H1 (cell line): Measurements from ENCODE around the gene OR2L5. TPM values are rescaled to one million over a fixed set of nuclear protein-coding genes. Genes with fewer than 3 reads are reported as not detected.

Experiments used
- GABPA ChIP-seq: IDR thresholded peaks from 2 replicates; pipeline ENCODE4 v1.6.1; 2011; ENCODE audit warnings: mild to moderate bottlenecking, low read length, moderate library complexity, borderline replicate concordance; ENCODE audit not compliant: insufficient read depth
- SIN3A ChIP-seq, 2 experiments: IDR thresholded peaks in 1 of 2; conservative IDR thresholded peaks in 1 of 2; 2 replicates each; pipeline ENCODE4 v1.6.1; 2011 to 2012; ENCODE audit warnings: low read length in 2 of 2, improper control_type of control experiment in 1 of 2, low read depth in 1 of 2, mild to moderate bottlenecking in 1 of 2
- SP4 ChIP-seq: IDR thresholded peaks from 2 replicates; pipeline ENCODE4 v1.6.1; 2012; ENCODE audit warnings: low read length, inconsistent platforms
- polyA plus RNA-seq, 7 experiments: library from polyadenylated mRNA; depleted of rRNA in 3 of 7; stranded (reverse) in 5 of 7; unstranded in 2 of 7; fragments of >200 nt in 5 of 7; fragments of 200-250 nt in 2 of 7; gene quantifications; 1 replicate in 5 of 7; 2 replicates in 1 of 7; 4 replicates in 1 of 7; pipeline versions ENCODE4 v1.2.1 to v1.2.3, GENCODE V29; 2011 to 2013; ENCODE audit warnings: missing spikeins in 2 of 7, mixed read lengths in 2 of 7
- total RNA-seq: library from RNA; stranded (reverse); fragmentation: NEBNext Ultra II Directional; extraction: Animal tissue kit (Norgen Biotek cat#: 25700); gene quantifications from 2 replicates; pipeline ENCODE4 v1.2.1, GENCODE V29; 2021

Gene OR2L5
- total and polyA plus RNA-seq, 2 of the 8 experiments (the other 6 are each of a cell fraction or from before 2014, with no cell fraction given) = not detected

- TF ChIP-seq GABPA (no peak), SP4 (no peak), SIN3A (conservative IDR thresholded peaks at IDR 0.05 in 1 of 2, IDR thresholded peaks at IDR 0.05 in 1 of 2; ENCODE audit: low read depth in 1 of 2, low read length in 2 of 2) (no peak)
Observed at GRCh38 chr1:248015803-248016202, 2.3 kb downstream of the OR2L5 start (continued).
